ENCODE measurements around the gene ZSCAN4.

The ZSCAN4 gene

DNA sequence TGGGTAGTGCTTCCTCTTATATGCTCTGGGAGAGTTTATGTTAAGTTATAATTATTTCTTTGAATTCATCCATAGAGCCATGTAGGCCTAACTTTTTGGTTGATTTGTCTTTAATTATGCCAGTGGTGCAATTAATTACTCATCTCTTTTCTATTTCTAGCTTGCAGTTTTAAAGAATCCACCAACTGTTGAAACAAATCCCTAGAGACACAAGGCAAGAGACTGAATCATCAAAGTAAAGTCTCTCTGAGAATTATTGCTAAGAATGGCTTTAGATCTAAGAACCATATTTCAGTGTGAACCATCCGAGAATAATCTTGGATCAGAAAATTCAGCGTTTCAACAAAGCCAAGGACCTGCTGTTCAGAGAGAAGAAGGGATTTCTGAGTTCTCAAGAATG, 7.1 kb downstream of the ZSCAN4 start:
- no peak for DNase-seq (ENCODE audit: low read depth in 2 of 2)

DNA sequence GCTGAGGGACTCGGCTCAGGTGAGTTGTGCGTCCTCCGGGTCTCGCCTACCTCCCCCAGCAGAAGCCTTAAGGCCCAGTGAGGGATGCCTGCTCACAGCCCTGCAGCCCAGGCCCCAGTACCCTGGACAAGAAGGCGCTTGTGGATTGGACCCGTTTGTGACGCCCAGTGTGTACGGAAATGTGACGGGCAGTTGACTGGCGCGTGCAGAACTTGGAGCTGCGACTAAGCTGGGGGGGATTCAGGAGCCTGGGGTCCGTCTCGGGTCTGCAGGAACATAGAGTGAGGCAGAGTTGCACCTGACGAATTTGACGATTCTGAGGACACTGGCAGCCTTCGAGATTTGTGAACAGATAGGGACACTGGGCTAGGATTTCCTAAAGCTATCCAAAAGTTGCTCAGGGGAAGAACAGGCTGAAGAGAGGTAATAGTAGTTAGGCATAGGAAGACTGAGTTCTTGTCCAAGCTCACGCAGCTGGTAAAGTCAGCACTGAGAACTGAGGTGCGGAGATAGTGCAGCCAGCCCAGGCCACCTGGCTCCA, 13.6 kb downstream of the ZSCAN4 start:
- no peak for DNase-seq (ENCODE audit: low read depth in 2 of 2)

DNA sequence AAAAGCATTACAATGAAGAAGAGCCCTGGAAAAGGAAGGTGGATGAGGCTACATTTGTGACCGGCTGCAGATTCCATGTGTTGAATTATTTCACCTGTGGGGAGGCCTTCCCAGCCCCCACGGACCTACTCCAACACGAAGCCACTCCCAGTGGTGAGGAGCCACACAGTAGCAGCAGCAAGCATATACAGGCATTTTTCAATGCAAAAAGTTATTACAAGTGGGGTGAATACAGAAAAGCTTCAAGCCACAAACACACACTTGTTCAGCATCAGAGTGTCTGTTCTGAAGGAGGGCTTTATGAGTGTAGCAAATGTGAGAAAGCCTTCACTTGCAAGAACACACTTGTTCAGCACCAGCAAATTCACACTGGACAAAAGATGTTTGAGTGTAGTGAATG, 18.0 kb downstream of the ZSCAN4 start:
- DNase-seq (ENCODE audit: low read depth in 2 of 2) = no peak

DNA sequence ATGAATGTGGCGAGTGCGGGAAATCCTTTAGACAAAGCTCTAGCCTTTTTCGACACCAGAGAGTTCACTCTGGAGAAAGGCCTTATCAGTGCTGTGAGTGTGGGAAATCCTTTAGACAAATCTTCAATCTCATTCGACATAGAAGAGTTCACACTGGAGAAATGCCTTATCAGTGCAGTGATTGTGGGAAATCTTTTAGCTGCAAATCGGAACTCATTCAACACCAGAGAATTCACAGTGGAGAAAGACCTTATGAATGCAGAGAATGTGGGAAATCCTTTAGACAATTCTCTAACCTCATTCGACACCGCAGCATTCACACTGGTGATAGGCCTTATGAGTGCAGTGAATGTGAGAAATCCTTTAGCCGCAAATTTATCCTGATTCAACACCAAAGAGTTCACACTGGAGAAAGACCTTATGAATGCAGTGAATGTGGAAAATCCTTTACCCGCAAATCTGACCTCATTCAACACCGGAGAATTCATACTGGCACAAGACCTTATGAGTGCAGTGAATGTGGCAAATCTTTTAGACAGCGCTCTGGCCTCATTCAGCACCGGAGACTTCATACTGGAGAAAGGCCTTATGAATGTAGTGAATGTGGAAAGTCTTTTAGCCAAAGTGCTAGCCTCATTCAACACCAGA, 18.8 kb downstream of the ZSCAN4 start:
- DNase-seq (ENCODE audit: low read depth in 2 of 2) = no peak

DNA sequence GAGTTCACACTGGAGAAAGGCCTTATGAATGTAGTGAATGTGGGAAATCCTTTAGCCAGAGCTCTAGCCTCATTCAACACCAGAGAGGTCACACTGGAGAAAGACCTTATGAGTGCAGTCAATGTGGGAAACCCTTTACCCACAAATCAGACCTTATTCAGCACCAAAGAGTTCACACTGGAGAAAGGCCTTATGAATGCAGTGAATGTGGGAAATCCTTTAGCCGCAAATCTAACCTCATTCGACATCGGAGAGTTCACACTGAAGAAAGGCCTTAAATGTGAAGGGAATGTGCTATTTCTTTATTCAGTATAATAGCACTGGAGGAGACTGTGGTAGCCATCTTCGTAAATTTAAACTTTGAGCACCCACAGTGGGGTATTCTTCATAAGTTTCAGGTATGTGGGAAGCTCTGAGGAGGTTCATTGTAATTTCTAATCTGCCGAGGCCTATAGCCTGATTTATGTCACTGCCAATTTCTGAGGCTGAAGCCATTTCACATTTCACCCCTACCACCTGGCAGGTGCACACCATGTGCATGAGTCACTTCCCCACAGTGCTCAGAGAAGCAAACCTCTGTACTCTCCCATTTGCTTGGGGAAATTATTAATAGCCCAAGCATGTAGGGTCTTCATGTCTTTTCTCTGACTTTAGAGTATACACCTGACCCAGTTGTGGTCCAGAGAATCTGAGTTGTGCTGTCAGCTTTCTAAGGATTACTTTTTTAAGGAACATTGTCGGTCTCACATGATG, 19.5 kb downstream of the ZSCAN4 start:
- no peak for DNase-seq (ENCODE audit: low read depth in 2 of 2)

DNA sequence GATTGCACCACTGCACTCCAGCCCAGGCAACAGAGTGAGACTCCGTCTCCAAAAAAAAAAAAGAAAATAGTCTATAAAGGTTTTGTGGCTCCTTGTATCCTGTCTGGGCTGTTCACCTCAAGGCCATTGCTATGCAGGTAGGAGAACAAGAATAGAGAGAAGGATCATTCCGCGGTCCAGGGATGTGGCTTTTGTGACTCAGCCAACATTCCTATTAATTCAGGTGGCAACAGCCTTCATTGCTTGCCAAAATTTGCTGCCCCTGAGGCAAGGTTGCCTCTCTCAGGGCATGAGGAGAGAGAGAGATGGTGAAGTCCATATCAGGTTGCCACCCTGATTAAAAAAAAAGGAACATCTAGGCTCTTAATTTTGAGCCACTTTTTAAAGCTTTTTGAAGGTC, 21.0 kb downstream of the ZSCAN4 start:
- DNase-seq (ENCODE audit: low read depth in 2 of 2) = no peak

DNA sequence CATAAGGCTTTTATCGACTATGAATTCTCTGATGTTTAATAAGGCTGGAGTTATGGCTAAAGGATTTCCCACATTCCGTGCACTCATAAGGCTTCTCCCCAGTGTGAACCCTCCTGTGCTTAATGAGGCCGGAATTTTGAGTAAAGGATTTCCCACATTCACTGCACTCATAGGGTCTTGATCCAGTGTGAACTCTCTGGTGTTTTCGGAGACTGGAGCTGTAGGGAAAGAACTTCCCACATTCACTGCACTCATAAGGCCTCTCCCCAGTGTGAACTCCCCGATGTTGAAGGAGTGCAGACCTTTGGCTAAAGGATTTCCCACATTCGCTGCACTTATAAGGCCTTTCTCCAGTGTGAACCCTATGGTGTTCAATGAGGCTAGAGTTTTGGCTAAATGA, 32.9 kb downstream of the ZSCAN4 start:
- DNase-seq (ENCODE audit: low read depth in 2 of 2) = no peak

DNA sequence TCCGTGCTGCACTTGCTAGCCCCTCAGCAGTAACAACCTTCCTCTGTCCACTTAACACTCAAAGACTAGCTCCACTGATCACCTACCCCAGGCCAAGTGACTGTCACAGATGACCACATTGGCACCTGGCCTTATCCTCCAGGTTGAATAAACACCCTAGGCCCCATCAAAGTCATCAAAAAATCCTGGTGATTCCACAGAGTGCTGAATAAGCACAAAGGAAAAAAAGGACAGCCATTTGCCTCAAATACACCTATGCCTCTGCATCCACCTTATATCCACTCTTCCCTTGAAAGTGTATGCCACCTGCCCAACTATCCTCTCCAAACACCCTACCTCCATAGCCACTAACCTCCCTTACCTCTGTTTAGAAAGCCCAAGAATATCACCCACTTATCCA, 37.6 kb downstream of the ZSCAN4 start:
- DNase-seq (ENCODE audit: low read depth in 2 of 2) = no peak

DNA sequence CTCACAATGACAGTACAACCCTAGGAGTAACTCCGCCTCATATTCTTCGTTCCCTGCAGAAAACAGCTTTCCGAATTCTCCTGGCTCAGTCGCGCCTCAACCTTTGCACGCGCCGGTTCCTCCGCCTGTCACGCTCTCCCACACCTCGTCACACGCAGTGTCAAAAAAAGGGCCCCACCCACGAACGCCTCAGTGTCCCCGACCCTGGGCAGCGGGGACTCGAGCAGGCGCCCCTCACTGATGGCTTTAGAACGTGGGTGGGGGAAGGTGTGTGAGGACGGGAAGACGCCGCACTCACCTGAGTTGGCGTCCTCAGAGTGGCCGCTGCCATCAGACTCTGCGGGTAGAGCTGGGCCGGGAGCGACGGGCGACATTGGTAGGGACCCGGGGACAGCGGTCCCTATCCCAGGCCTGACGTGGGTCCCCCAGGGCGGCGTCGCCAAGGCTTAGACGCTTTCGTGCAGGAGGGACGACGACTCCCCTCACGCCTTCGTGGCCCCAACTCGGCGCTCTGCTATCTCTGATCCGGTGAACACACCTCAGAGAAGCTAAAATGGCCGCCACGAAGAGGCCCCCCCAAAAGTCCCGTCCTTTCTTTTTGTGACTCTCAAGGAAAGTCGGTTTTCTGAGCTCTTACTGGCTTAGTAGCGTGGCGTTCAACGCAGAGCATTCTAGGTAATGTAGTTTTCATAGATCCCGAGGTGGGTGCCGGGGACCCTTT, 40.1 kb downstream of the ZSCAN4 start, which contains the start of gene ZNF154:
Gene ZNF154 (minus strand): TSS at position 564 of the 721 bp plus-strand sequence. CDS start 233 bp downstream, at position 331.
- no peak for DNase-seq (ENCODE audit: low read depth in 2 of 2)

DNA sequence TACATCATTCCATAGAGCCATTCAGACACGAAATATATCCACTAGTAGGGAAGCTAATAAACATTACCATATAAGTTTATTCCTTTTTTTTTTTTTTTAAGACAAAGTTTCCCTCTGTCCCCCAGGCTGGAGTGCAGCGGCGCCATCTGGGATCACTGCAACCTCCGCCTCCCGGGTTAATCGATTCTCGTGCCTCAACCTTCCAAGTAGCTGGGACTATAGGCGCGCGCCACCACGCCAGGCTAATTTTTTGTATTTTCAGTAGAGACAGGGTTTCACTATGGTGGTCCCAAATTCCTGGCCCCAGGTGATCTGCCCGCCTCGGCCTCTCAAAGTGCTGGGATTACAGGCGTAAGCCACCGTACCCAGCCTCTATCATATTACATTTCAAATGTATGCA, 40.9 kb downstream of the ZSCAN4 start:
- DNase-seq (ENCODE audit: low read depth in 2 of 2) = no peak

DNA sequence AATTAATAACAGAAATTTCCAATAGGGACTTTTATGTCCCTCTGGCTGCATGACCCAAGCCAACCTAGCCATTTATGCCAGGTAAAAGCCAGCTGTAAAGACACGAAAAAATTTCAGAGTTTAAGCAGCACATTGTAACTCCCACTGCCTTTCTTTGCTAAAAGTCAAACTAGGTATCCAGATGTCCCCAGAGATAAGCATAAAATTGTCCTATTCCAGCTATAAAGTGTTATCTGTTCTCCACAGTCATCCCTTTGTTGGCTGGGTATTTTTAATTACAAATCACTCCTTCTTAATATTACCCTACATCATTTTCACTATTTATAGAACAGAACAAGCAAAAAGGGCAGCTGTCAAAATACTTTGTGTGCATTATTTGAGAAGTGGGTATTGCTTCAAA, 43.5 kb downstream of the ZSCAN4 start:
- no peak for DNase-seq (ENCODE audit: low read depth in 2 of 2)

DNA sequence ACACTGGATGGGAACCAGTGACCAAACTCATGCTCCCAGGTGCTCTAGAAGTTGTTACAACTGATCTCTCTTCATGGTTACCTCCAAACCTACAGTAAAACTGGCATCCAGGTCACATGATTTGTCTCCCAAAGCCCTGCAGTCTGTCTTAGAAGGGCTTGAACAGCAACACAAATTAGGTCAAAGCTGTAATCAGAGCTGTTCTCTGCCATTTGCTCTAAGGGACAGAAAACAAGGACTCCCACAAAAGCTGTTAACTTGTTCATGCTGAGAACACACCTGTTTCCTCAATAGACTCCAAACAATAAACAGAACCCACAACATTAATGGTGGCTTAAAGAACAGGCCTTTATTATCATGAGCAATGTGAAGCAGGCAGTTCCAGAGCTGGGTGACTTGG, 50.7 kb downstream of the ZSCAN4 start:
- no peak for DNase-seq (ENCODE audit: low read depth in 2 of 2)

DNA sequence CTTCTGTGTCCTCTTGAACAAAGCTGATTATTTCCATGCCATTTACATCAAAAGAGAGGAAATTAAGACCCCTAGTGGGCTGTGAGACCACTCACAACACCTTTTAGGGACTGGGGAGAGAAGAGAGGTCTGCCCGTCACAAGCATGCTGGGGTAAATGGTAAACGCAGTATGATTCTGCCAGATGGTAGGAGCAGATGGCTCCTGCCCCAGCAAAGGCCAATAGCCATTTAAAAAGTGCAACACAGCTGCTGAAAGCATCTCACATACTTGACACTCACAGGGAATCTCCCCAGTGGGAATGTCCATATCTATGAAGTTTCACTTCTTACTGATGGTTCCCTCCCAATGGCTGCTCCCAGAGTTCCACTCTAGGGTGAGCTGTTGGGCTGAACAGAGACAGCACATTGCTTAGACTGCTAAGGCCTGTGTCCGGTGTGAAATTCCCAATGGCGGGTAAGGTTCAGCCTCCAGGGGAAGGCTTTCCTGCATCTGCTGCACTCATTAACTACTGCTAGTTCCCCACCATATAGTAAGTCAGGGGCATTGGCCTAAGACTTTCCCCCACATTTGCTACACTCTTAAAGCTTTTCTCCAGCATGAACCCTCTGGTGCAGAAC, 51.3 kb downstream of the ZSCAN4 start:
- DNase-seq (ENCODE audit: low read depth in 2 of 2) = no peak

DNA sequence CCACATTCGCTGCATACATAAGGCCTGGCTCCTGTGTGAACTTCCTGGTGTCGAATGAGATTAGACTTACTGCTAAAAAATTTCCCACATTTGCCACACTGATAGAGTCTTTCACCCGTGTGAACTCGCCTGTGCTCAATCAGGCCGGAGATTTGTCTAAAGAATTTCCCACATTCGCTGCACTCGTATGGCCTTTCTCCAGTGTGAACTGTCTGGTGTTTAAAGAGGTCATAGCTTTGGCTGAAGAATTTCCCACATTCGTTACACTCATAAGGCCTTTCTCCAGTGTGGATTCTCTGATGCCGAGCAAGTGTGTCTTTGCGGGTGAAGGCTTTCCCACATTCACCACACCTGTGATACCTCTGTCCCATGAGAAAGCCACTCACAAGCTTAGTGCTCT, 52.1 kb downstream of the ZSCAN4 start:
- DNase-seq (ENCODE audit: low read depth in 2 of 2) = no peak

Data from stimulated activated CD4-positive, alpha-beta T cell treated with anti-CD3 and anti-CD28 coated beads, Interleukin-12 subunit alpha, Interleukin-12 subunit beta, amount 100 ng/mL, for 24 hours (primary cell).